ENCODE results near the gene SLC8A2. TPM values are rescaled to one million over a fixed set of nuclear protein-coding genes. Genes with fewer than 3 reads are reported as not detected.

Gene SLC8A2
- total and polyA plus RNA-seq, 2 experiments from 2014 or later: 0.86 to 10.0 TPM

DNA sequence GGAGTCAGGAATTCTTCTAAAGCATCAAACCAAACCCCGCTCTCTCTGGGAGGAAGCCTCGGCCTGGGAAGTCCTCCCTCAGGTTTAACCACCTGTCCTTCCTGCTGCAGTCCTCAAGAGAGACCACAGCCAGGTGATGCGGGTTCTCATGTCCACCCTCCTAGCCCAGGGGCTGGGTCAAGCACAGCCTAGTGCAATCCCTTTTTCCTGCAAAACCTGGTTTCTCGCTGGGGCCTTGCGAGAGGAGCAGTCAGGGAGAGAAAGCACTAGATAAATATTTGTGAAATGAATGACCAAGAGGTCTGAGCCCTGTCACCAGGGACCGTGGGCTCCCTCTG lies 2.4 kb downstream of the SLC8A2 start:
- H3K4me1 Mint-ChIP-seq: peaks cover 43% of the 10 kb centered on the region
- Histone ChIP-seq H3K4me3 (0 out of 2 replicates have a peak overlapping the region, but pooled peaks have one; percentile 2), H3K36me3 (ENCODE audit: insufficient read depth) (no peaks in the 10 kb centered on the region), H3K27ac (ENCODE audit: low read depth) (no peak overlapping the region), H3K4me2 (peak overlapping the region; percentile 29; the same call in 1 of the 2 replicates), H3F3A (replicated peaks; ENCODE audit: low read depth) (no peaks in the 10 kb centered on the region; the same call in 1 of the 2 replicates), H3K4me1 (ENCODE audit: insufficient read depth) (peaks cover 32% of the 10 kb centered on the region; the same call in 1 of the 2 replicates), H3K79me2 (replicated peaks; ENCODE audit: insufficient read depth) (no peaks in the 10 kb centered on the region), H2AFZ (no peak overlapping the region), H3K9me2 (ENCODE audit: insufficient read depth) (no peaks in the 10 kb centered on the region), H4K20me1 (replicated peaks; ENCODE audit: insufficient read depth) (no peaks in the 10 kb centered on the region; the same call in 1 of the 2 replicates), H3K27me3 (ENCODE audit: insufficient read depth) (peaks cover 8% of the 10 kb centered on the region)
- H3K9me3 Mint-ChIP-seq: no peaks in the 10 kb centered on the region; the same call in 2 of the 3 replicates
- no peaks in the 10 kb centered on the region; the same call in 1 of the 3 replicates for H3K36me3 Mint-ChIP-seq (ENCODE audit: low read depth)
- H3K27me3 Mint-ChIP-seq (ENCODE audit: insufficient read depth, low read depth, poor library complexity): peaks cover 33% of the 10 kb centered on the region
- H3K4me3 Mint-ChIP-seq: no peak overlapping the region
- H3K27ac Mint-ChIP-seq: no peak overlapping the region
- ATAC-seq (no peak), DNase-seq (ENCODE audit: low spot score) (no peak)
- TF ChIP-seq ZNF331 (CRISPR knock-in tag; IDR thresholded peaks at IDR 0.05; ENCODE audit: low read depth) (no peak), CREB1 (CRISPR knock-in tag; IDR thresholded peaks at IDR 0.05; ENCODE audit: low read depth) (no peak), ZNF114 (CRISPR knock-in tag; IDR thresholded peaks at IDR 0.05) (no peak), NANOG (IDR thresholded peaks at IDR 0.05; ENCODE audit: borderline replicate concordance) (no peak), POLR2AphosphoS5 (IDR thresholded peaks at IDR 0.05; ENCODE audit: low read depth) (no peak)
- TF ChIP-seq, protein P1, sequence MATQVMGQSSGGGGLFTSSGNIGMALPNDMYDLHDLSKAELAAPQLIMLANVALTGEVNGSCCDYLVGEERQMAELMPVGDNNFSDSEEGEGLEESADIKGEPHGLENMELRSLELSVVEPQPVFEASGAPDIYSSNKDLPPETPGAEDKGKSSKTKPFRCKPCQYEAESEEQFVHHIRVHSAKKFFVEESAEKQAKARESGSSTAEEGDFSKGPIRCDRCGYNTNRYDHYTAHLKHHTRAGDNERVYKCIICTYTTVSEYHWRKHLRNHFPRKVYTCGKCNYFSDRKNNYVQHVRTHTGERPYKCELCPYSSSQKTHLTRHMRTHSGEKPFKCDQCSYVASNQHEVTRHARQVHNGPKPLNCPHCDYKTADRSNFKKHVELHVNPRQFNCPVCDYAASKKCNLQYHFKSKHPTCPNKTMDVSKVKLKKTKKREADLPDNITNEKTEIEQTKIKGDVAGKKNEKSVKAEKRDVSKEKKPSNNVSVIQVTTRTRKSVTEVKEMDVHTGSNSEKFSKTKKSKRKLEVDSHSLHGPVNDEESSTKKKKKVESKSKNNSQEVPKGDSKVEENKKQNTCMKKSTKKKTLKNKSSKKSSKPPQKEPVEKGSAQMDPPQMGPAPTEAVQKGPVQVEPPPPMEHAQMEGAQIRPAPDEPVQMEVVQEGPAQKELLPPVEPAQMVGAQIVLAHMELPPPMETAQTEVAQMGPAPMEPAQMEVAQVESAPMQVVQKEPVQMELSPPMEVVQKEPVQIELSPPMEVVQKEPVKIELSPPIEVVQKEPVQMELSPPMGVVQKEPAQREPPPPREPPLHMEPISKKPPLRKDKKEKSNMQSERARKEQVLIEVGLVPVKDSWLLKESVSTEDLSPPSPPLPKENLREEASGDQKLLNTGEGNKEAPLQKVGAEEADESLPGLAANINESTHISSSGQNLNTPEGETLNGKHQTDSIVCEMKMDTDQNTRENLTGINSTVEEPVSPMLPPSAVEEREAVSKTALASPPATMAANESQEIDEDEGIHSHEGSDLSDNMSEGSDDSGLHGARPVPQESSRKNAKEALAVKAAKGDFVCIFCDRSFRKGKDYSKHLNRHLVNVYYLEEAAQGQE (IDR thresholded peaks at IDR 0.05; ENCODE audit: unreplicated experiment): no peak

DNA sequence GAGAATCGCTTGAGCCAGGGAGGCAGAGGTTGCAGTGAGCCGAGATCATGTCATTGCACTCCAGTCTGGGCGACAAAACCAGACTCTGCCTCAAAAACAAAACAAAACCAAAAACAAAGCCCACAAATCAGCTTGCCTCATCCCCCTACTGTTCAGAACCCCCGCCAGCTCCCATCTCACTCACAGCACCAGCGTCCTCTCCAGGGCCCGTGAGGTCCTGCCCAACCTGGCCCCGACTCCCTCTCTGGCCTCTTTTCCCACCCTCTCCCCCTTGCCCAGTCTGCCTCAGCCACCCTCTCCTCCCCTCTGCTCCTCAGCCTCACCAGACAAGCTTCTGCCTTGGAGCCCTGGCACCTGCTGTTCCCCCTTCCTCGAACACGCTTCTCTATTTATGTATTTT lies 3.8 kb downstream of the SLC8A2 start:
- Histone ChIP-seq H3K36me3 (ENCODE audit: insufficient read depth) (no peaks in the 10 kb centered on the region), H3F3A (replicated peaks; ENCODE audit: low read depth) (no peaks in the 10 kb centered on the region; the same call in 1 of the 2 replicates), H2AFZ (no peak overlapping the region), H3K9me2 (ENCODE audit: insufficient read depth) (no peaks in the 10 kb centered on the region), H3K4me1 (ENCODE audit: insufficient read depth) (peaks cover 32% of the 10 kb centered on the region; the same call in 1 of the 2 replicates), H3K4me2 (no peak overlapping the region), H3K4me3 (no peak overlapping the region), H3K79me2 (replicated peaks; ENCODE audit: insufficient read depth) (no peaks in the 10 kb centered on the region), H3K27me3 (ENCODE audit: insufficient read depth) (peaks cover 8% of the 10 kb centered on the region), H3K27ac (ENCODE audit: low read depth) (no peak overlapping the region), H4K20me1 (replicated peaks; ENCODE audit: insufficient read depth) (no peaks in the 10 kb centered on the region; the same call in 1 of the 2 replicates)
- H3K9me3 Mint-ChIP-seq: no peaks in the 10 kb centered on the region; the same call in 2 of the 3 replicates
- peaks cover 45% of the 10 kb centered on the region for H3K4me1 Mint-ChIP-seq
- H3K27ac Mint-ChIP-seq: no peak overlapping the region; the same call in 1 of the 2 replicates
- TF ChIP-seq CREB1 (CRISPR knock-in tag; IDR thresholded peaks at IDR 0.05; ENCODE audit: low read depth) (no peak), STAT1 (IDR thresholded peaks at IDR 0.05; ENCODE audit: unreplicated experiment) (no peak), JUNB (IDR thresholded peaks at IDR 0.05; ENCODE audit: unreplicated experiment) (no peak), ZNF331 (CRISPR knock-in tag; IDR thresholded peaks at IDR 0.05; ENCODE audit: low read depth) (no peak), NANOG (IDR thresholded peaks at IDR 0.05; ENCODE audit: borderline replicate concordance) (no peak), EZH2 (IDR thresholded peaks at IDR 0.05; ENCODE audit: low read depth, unreplicated experiment) (no peak)
- TF ChIP-seq, protein P2, sequence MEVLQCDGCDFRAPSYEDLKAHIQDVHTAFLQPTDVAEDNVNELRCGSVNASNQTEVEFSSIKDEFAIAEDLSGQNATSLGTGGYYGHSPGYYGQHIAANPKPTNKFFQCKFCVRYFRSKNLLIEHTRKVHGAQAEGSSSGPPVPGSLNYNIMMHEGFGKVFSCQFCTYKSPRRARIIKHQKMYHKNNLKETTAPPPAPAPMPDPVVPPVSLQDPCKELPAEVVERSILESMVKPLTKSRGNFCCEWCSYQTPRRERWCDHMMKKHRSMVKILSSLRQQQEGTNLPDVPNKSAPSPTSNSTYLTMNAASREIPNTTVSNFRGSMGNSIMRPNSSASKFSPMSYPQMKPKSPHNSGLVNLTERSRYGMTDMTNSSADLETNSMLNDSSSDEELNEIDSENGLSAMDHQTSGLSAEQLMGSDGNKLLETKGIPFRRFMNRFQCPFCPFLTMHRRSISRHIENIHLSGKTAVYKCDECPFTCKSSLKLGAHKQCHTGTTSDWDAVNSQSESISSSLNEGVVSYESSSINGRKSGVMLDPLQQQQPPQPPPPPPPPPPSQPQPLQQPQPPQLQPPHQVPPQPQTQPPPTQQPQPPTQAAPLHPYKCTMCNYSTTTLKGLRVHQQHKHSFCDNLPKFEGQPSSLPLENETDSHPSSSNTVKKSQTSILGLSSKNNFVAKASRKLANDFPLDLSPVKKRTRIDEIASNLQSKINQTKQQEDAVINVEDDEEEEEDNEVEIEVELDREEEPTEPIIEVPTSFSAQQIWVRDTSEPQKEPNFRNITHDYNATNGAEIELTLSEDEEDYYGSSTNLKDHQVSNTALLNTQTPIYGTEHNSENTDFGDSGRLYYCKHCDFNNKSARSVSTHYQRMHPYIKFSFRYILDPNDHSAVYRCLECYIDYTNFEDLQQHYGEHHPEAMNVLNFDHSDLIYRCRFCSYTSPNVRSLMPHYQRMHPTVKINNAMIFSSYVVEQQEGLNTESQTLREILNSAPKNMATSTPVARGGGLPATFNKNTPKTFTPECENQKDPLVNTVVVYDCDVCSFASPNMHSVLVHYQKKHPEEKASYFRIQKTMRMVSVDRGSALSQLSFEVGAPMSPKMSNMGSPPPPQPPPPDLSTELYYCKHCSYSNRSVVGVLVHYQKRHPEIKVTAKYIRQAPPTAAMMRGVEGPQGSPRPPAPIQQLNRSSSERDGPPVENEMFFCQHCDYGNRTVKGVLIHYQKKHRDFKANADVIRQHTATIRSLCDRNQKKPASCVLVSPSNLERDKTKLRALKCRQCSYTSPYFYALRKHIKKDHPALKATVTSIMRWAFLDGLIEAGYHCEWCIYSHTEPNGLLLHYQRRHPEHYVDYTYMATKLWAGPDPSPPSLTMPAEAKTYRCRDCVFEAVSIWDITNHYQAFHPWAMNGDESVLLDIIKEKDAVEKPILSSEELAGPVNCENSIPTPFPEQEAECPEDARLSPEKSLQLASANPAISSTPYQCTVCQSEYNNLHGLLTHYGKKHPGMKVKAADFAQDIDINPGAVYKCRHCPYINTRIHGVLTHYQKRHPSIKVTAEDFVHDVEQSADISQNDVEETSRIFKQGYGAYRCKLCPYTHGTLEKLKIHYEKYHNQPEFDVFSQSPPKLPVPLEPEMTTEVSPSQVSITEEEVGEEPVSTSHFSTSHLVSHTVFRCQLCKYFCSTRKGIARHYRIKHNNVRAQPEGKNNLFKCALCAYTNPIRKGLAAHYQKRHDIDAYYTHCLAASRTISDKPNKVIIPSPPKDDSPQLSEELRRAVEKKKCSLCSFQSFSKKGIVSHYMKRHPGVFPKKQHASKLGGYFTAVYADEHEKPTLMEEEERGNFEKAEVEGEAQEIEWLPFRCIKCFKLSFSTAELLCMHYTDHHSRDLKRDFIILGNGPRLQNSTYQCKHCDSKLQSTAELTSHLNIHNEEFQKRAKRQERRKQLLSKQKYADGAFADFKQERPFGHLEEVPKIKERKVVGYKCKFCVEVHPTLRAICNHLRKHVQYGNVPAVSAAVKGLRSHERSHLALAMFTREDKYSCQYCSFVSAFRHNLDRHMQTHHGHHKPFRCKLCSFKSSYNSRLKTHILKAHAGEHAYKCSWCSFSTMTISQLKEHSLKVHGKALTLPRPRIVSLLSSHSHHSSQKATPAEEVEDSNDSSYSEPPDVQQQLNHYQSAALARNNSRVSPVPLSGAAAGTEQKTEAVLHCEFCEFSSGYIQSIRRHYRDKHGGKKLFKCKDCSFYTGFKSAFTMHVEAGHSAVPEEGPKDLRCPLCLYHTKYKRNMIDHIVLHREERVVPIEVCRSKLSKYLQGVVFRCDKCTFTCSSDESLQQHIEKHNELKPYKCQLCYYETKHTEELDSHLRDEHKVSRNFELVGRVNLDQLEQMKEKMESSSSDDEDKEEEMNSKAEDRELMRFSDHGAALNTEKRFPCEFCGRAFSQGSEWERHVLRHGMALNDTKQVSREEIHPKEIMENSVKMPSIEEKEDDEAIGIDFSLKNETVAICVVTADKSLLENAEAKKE (CRISPR knock-in tag; IDR thresholded peaks at IDR 0.05): no peak
- DNase-seq (ENCODE audit: low spot score) (peak; percentile 51), ATAC-seq (peak; percentile 13)
- H3K27me3 Mint-ChIP-seq (ENCODE audit: insufficient read depth, low read depth, poor library complexity): peaks cover 30% of the 10 kb centered on the region
- no peak overlapping the region; the same call in 2 of the 3 replicates for H3K4me3 Mint-ChIP-seq
- no peaks in the 10 kb centered on the region; the same call in 1 of the 3 replicates for H3K36me3 Mint-ChIP-seq (ENCODE audit: low read depth)
